Fibroblast of lung (primary cell): ENCODE data around the gene CETN3. TPM values are rescaled to one million over a fixed set of nuclear protein-coding genes. Genes with fewer than 3 reads are reported as not detected.

ENCODE experiments used
- DNase-seq, 2 donors: peaks; one replicate each; pipeline versions ENCODE4 v3.0.0 to v3.0.0-alpha.2; 2010; ENCODE audit warnings: low read depth in 2 of 2
- H2AFZ ChIP-seq: 2 replicates; pipeline ENCODE4 v1.5.1; 2012; ENCODE audit warnings: low read length, control low read depth, inconsistent platforms
- H3K27ac ChIP-seq: 2 replicates; pipeline ENCODE4 v1.5.1; 2011; ENCODE audit warnings: low read length, control low read depth; ENCODE audit not compliant: insufficient read depth
- H3K27me3 ChIP-seq: 2 replicates; pipeline ENCODE4 v1.5.1; 2011; ENCODE audit warnings: mild to moderate bottlenecking, low read length; ENCODE audit not compliant: control insufficient read depth, insufficient read depth
- H3K36me3 ChIP-seq: 2 replicates; pipeline ENCODE4 v1.5.1; 2011; ENCODE audit warnings: low read length; ENCODE audit not compliant: control insufficient read depth, insufficient read depth
- H3K4me1 ChIP-seq: 2 replicates; pipeline ENCODE4 v1.5.1; 2011; ENCODE audit warnings: low read length; ENCODE audit not compliant: control insufficient read depth, insufficient read depth; ENCODE audit errors: extremely low read depth
- H3K4me2 ChIP-seq: 2 replicates; pipeline ENCODE4 v1.5.1; 2011; ENCODE audit warnings: low read length, control low read depth; ENCODE audit not compliant: insufficient read depth; ENCODE audit errors: extremely low read depth
- H3K4me3 ChIP-seq, 4 experiments: fragments of 200-600 bp in 1 of 4; sonication (generic) in 1 of 4; replicated peaks in 1 of 4; 2 replicates each; pipeline ENCODE4 v1.5.1; 2011 to 2016; ENCODE audit warnings: low read length in 4 of 4, low read depth in 3 of 4, mild to moderate bottlenecking in 3 of 4, control low read depth in 2 of 4, inconsistent platforms in 1 of 4, mixed read lengths in 1 of 4; ENCODE audit not compliant: insufficient read depth in 1 of 4; ENCODE audit errors: control extremely low read depth in 1 of 4
- H3K79me2 ChIP-seq: 2 replicates; pipeline ENCODE4 v1.5.1; 2012; ENCODE audit warnings: mild to moderate bottlenecking, low read length, inconsistent platforms; ENCODE audit not compliant: control insufficient read depth, insufficient read depth
- H3K9ac ChIP-seq: 2 replicates; pipeline ENCODE4 v1.5.1; 2011; ENCODE audit warnings: mild to moderate bottlenecking, low read length, control low read depth; ENCODE audit not compliant: insufficient read depth
- H3K9me3 ChIP-seq: 2 replicates; pipeline ENCODE4 v1.5.1; 2012; ENCODE audit warnings: low read depth, low read length; ENCODE audit not compliant: control insufficient read depth, insufficient read depth
- H4K20me1 ChIP-seq: 2 replicates; pipeline ENCODE4 v1.5.1; 2011; ENCODE audit warnings: low read length; ENCODE audit not compliant: control insufficient read depth, insufficient read depth; ENCODE audit errors: extremely low read depth
- EZH2 ChIP-seq: IDR thresholded peaks from 2 replicates; pipeline ENCODE4 v1.5.1; 2012; ENCODE audit warnings: low read length, control low read depth, mild to moderate bottlenecking; ENCODE audit errors: missing control alignments
- polyA plus RNA-seq, 2 donors: library from polyadenylated mRNA; depleted of rRNA in 1 of 2; stranded (reverse) in 1 of 2; unstranded in 1 of 2; fragments of >200 nt; gene quantifications; 2 replicates each; pipeline ENCODE4 v1.2.1, GENCODE V29; 2011 to 2012; ENCODE audit warnings: missing spikeins in 1 of 2
- total RNA-seq: library from RNA; depleted of rRNA; stranded (reverse); fragments of >200 nt; gene quantifications from 2 replicates; pipeline ENCODE4 v1.2.1, GENCODE V29; 2014
- TF ChIP-seq, protein P1 (sequence below), 2 donors: IDR thresholded peaks in 1 of 2; conservative IDR thresholded peaks in 1 of 2; 1 replicate in 1 of 2; 2 replicates in 1 of 2; pipeline ENCODE4 v1.5.1; 2011 to 2012; ENCODE audit warnings: low read length in 2 of 2, control low read depth in 1 of 2, inconsistent platforms in 1 of 2, low read depth in 1 of 2, mild to moderate bottlenecking in 1 of 2

Gene CETN3
- total and polyA plus RNA-seq, 2 donors (not counting 1 experiment from before 2014, with no cell fraction given) = 14.2 to 14.9 TPM

DNA sequence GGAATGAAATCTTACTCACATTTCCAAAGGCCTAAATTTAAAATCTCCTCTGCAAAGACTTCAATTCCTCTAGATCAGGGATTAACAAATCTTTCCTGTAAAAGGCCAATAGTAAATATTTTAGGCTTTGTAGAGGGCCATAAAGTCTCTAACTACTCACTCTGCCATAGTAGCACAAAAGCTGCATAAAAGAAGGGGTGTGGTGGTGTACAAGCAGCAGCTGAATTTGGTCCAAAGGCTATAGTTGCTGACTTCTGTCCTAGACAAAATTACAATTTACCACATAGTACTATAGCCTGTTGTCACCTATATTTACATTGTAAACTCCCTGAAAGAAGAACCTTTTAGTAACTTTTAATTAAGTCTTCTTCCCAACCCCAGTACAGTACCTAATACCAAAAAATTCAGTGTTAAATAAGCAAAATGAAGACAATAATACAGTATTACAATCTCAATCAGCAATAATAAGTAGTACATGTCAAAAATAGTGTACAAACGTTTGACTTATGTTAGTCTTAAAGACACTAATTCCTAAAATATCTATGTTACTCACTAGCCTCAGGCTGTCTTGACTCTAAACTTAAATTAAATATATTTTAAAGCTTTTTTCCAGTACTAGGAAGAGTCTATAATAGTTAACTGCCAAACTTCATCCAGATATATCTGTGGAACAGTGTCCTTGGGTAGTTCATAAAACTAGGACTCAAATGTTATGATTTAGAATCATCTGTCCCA is 6.9 kb downstream of the CETN3 start:
- no peak overlapping the region for H2AFZ ChIP-seq
- no peak overlapping the region for H3K4me3 ChIP-seq
- no peak for DNase-seq
- H3K36me3 ChIP-seq = peaks cover 2% of the 10 kb centered on the region
- H3K79me2 ChIP-seq = no peaks in the 10 kb centered on the region
- no peaks in the 10 kb centered on the region for H4K20me1 ChIP-seq
- TF ChIP-seq EZH2 = no peak
- TF ChIP-seq, protein P1, sequence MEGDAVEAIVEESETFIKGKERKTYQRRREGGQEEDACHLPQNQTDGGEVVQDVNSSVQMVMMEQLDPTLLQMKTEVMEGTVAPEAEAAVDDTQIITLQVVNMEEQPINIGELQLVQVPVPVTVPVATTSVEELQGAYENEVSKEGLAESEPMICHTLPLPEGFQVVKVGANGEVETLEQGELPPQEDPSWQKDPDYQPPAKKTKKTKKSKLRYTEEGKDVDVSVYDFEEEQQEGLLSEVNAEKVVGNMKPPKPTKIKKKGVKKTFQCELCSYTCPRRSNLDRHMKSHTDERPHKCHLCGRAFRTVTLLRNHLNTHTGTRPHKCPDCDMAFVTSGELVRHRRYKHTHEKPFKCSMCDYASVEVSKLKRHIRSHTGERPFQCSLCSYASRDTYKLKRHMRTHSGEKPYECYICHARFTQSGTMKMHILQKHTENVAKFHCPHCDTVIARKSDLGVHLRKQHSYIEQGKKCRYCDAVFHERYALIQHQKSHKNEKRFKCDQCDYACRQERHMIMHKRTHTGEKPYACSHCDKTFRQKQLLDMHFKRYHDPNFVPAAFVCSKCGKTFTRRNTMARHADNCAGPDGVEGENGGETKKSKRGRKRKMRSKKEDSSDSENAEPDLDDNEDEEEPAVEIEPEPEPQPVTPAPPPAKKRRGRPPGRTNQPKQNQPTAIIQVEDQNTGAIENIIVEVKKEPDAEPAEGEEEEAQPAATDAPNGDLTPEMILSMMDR (conservative IDR thresholded peaks at IDR 0.05 in 1 of 2, IDR thresholded peaks at IDR 0.05 in 1 of 2; ENCODE audit: low read depth in 1 of 2, low read length in 2 of 2) = no peak
- H3K9me3 ChIP-seq = no peaks in the 10 kb centered on the region
- no peak overlapping the region for H3K27ac ChIP-seq
- no peak overlapping the region for H3K4me2 ChIP-seq
- no peak overlapping the region for H3K9ac ChIP-seq
- H3K4me1 ChIP-seq = no peaks in the 10 kb centered on the region
- H3K27me3 ChIP-seq = no peaks in the 10 kb centered on the region

DNA sequence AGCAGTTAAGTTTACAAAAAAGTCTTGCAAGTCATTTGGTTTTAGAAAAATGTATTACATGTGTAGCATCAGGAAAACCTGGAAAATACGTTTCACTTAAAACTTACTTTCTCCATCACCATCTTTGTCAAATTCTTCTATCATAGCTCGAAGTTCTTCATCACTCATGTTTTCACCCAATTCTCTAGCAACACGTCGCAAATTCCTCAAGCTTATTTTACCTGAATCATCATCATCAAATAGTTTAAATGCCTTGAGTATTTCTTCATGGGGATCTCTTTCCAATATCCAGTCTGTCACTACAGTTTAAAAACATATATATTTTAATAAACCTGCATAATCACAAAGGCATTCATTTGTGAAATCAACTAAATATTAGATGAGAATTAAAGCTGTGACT is 10.3 kb downstream of the CETN3 start:
- Histone ChIP-seq H4K20me1 (no peaks in the 10 kb centered on the region), H3K4me2 (no peak overlapping the region), H3K27me3 (no peaks in the 10 kb centered on the region), H3K4me1 (no peaks in the 10 kb centered on the region), H3K27ac (no peak overlapping the region), H2AFZ (no peak overlapping the region), H3K36me3 (no peaks in the 10 kb centered on the region), H3K9me3 (no peaks in the 10 kb centered on the region), H3K9ac (no peak overlapping the region), H3K4me3 (no peak overlapping the region), H3K79me2 (no peaks in the 10 kb centered on the region)
- TF ChIP-seq, protein P1 (conservative IDR thresholded peaks at IDR 0.05 in 1 of 2, IDR thresholded peaks at IDR 0.05 in 1 of 2; ENCODE audit: low read depth in 1 of 2, low read length in 2 of 2) = no peak
- no peak for TF ChIP-seq EZH2
- peak in 1 of 2 donors; percentile 52 for DNase-seq

GRCh38 chr5:90398726-90399125 is 10.8 kb downstream of the CETN3 start:
- Histone ChIP-seq H3K4me3 (no peak overlapping the region), H3K4me1 (no peaks in the 10 kb centered on the region), H3K27ac (no peak overlapping the region), H3K79me2 (no peaks in the 10 kb centered on the region), H3K9me3 (no peaks in the 10 kb centered on the region), H3K9ac (no peak overlapping the region), H3K36me3 (no peaks in the 10 kb centered on the region), H3K4me2 (no peak overlapping the region), H3K27me3 (no peaks in the 10 kb centered on the region), H2AFZ (no peak overlapping the region), H4K20me1 (no peaks in the 10 kb centered on the region)
- TF ChIP-seq, protein P1 (conservative IDR thresholded peaks at IDR 0.05 in 1 of 2, IDR thresholded peaks at IDR 0.05 in 1 of 2; ENCODE audit: low read depth in 1 of 2, low read length in 2 of 2) = no peak
- TF ChIP-seq EZH2 = no peak
- no peak for DNase-seq
